Cardiac fibroblast (primary cell): ENCODE measurements around the gene NOS1AP.

Source experiments
- DNase-seq, 2 donors: peaks; one replicate each; pipeline versions ENCODE4 v3.0.0 to v3.0.0-alpha.2; 2010; ENCODE audit warnings: low read depth in 2 of 2
- H3K4me3 ChIP-seq, 2 donors: replicated peaks in 1 of 2; 1 replicate in 1 of 2; 2 replicates in 1 of 2; pipeline ENCODE4 v1.5.1; 2011; ENCODE audit warnings: low read depth in 2 of 2, low read length in 2 of 2, mild to moderate bottlenecking in 2 of 2, moderate library complexity in 1 of 2
- TF ChIP-seq, protein P1 (sequence below): IDR thresholded peaks from one replicate; pipeline ENCODE4 v1.5.1; 2011; ENCODE audit warnings: low read depth, mild to moderate bottlenecking, low read length, inconsistent platforms

NOS1AP gene

DNA sequence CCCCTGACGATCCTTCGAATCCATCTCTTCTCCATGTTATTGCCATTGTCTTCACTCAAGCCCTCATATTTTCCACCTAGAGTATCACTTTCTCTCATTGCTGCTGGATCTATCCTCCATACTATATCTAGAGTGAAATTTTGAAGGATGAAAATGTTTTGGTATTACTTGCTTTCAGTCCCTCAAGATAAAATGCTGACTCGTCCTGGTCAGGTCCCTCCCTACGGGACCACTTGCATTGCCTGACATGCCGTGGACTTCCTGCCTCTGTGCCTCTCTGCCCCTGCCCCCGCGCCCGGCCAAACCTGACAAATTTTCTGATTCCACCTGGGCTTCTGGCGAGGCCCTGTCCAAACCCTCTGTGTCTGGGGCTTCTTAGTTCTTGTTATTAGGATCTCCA is 283.6 kb downstream of the NOS1AP start:
- H3K4me3 ChIP-seq: no peak overlapping the region
- DNase-seq: no peak
- TF ChIP-seq, protein P1, sequence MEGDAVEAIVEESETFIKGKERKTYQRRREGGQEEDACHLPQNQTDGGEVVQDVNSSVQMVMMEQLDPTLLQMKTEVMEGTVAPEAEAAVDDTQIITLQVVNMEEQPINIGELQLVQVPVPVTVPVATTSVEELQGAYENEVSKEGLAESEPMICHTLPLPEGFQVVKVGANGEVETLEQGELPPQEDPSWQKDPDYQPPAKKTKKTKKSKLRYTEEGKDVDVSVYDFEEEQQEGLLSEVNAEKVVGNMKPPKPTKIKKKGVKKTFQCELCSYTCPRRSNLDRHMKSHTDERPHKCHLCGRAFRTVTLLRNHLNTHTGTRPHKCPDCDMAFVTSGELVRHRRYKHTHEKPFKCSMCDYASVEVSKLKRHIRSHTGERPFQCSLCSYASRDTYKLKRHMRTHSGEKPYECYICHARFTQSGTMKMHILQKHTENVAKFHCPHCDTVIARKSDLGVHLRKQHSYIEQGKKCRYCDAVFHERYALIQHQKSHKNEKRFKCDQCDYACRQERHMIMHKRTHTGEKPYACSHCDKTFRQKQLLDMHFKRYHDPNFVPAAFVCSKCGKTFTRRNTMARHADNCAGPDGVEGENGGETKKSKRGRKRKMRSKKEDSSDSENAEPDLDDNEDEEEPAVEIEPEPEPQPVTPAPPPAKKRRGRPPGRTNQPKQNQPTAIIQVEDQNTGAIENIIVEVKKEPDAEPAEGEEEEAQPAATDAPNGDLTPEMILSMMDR: no peak

DNA sequence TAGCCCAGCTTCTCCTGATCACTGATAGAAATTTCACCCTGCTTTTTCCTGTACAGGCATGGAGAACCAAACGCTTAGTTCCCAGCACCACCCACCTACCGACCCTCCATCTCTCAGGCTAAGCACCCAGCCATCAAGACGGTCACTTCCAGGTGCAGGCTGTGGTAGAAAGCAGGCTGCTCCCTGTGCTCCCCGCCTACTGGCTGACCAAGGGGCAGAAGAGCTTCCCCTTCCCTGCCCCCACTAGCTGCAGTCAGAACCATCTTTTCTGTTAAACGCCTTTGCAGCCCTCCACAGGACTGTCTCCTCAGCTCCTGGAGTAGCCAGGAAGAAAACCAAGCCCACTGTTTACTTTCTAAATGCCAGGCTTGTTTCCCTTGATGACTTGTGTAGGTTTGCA is 284.2 kb downstream of the NOS1AP start:
- TF ChIP-seq, protein P1: no peak
- H3K4me3 ChIP-seq: no peak overlapping the region
- no peak for DNase-seq

DNA sequence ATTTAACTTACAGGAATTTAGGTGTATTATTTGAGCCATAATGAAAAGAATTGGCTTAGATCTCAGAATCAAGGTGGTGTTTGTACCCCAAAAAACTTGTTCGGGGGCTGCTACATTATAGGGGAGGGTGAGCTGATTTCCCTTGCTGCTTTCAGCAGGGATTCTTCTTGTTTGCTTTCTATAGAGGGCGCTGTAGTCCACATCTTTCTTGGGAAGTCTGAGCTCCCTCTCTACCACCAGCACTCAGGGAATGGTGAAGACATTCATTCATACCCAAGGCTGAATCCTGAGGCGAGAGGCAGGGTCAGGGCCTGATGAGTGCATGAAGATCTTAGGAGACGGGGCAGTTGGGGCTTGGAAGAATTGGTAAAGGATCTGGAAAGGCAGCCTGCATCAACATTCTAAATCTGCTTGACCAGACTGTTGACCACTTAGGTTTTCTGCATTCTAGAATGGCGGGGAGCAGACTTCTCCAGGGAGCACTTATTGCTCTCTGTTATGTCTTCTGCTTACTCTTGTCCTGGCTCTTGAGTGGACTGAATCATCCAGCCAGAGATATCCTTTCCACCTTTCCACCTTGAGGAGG is 288.3 kb downstream of the NOS1AP start:
- DNase-seq: peak; percentile 63 to 69
- TF ChIP-seq, protein P1: peak; percentile 57
- no peak overlapping the region for H3K4me3 ChIP-seq

DNA sequence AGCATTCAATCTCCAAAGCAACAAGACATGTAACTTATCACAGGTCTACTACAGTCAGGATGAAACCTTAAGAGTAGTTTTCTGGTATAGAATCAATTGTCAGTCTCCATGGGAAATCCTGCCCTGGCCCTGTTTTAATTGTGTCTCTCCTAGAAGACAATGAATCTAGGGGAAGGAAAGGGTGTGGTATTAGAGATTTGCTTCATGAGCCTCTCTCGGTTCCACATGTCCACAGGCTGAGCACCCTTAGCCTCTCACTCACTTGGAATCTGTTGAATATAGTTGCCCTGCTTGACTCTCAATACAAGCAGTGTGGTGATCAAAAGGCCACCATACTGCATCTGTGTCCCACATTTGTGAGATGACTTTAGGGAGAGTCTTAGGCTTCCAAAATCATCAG is 289.4 kb downstream of the NOS1AP start:
- no peak overlapping the region for H3K4me3 ChIP-seq
- TF ChIP-seq, protein P1: no peak
- DNase-seq: no peak

DNA sequence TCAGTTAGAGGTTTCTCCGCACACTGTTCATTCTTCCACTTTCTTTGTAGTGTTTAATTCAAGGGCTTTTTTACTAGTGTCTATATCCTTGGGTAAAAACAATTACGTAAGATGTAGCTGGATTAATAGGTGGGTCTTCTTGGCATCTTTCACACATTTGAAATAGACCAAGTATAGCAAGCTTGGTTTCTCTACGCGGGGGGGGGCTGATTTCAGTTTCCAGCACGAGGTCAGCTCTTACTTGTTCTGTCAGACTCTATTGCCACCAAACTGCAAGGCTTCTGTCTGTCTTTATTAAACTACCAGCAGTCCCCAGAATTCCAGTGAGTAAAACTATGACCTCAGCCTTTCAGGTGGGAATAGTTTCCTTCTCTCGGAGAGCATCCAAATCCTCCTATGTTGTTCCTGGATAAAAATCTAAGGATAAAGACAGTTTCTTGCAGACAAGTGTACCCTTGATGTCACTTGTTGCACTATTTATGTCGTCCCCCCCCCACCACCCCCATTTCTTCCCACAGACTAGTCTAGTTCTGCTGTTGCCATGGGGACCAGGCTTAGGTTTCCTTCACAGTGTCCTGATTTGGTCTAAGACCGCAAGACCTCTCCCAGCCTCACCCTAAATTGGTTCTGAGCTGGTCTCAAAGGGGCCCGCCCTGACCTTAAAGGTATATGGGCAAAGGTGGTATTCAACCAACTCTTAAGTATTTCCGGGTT is 290.2 kb downstream of the NOS1AP start:
- TF ChIP-seq, protein P1: no peak
- no peak for DNase-seq
- H3K4me3 ChIP-seq: no peak overlapping the region

DNA sequence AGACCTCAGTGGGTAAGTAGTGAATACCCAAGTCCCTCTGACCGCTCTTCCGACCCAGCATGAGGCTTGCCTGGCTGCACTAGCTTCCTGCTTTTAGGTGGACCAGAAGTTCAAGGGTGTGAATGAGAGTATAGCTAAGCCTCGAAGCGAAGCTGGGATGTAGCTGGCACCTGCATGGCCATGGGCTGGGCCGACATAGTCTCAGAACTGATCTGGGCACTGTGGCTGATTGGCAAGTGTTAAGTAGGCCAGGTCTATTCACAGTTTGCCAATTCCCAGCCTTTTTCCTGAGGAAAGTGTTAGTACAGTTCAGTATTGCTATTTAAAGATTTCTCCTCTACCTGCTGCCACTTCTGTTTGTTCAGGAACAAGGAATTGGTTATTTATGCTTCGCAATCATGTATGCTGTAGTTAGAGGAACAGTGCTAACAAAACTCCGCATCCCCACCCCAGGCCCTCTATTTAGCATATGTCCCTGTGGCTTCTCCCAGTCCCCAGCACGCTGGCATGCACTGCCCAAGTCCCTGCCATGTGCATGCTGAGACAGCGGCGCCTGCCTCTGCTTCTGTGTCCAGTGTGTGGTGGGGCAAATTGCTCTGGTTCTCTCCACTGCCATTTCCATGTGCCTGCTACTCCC is 290.9 kb downstream of the NOS1AP start:
- TF ChIP-seq, protein P1: no peak
- DNase-seq: no peak
- no peak overlapping the region for H3K4me3 ChIP-seq
